Caco-2 (cell line): Measurements from ENCODE around the gene TSC22D3. TPM values are rescaled to one million over a fixed set of nuclear protein-coding genes. Genes with fewer than 3 reads are reported as not detected.

Source experiments
- BruUV-seq: library from RNA; stranded (reverse); fragments of 400-500 nt; replicated peaks from 2 replicates; lab custom pipeline; 2021; lab: Mats Ljungman, UMichigan
- CTCF ChIA-PET: fragments of 300-600 bp; sonication (Branson Sonifier 250); formaldehyde crosslinking; loops from one replicate; lab custom pipeline; 2022; ENCODE audit warnings: antibody characterized with exemption; lab: Charles Lee
- POLR2A ChIA-PET: fragments of 300-600 bp; sonication (Branson Sonifier 250); formaldehyde crosslinking; loops from one replicate; lab custom pipeline; 2022; ENCODE audit warnings: antibody characterized with exemption; lab: Charles Lee
- DNase-seq, 2 experiments: peaks; one replicate each; pipeline versions ENCODE4 v3.0.0 to v3.0.0-alpha.2; 2020 to 2022
- H3K27me3 ChIP-seq: replicated peaks from 2 replicates; pipeline ENCODE4 v1.6.0; 2011; ENCODE audit warnings: low read length; ENCODE audit not compliant: control insufficient read depth, insufficient read depth
- H3K36me3 ChIP-seq: 2 replicates; pipeline ENCODE4 v1.5.1; 2011; ENCODE audit warnings: low read length; ENCODE audit not compliant: control insufficient read depth, insufficient read depth
- H3K4me1 ChIP-seq: fragments of 250-450 bp; sonication (Bioruptor Pico); 2 replicates; pipeline ENCODE4 v1.5.1; 2020; ENCODE audit warnings: mild to moderate bottlenecking
- H3K4me3 ChIP-seq: 2 replicates; pipeline ENCODE4 v1.5.1; 2011; ENCODE audit warnings: low read depth, mild to moderate bottlenecking, control low read depth, low read length
- H3K9me3 ChIP-seq: fragments of 250-450 bp; sonication (Bioruptor Pico); 2 replicates; pipeline ENCODE4 v1.5.1; 2020; ENCODE audit warnings: mild to moderate bottlenecking, moderate library complexity
- H3K27ac Mint-ChIP-seq: one replicate; pipeline ENCODE4 v1.8.0; 2022; ENCODE audit warnings: mixed read lengths; ENCODE audit not compliant: unreplicated experiment
- H3K27me3 Mint-ChIP-seq: one replicate; pipeline ENCODE4 v1.8.0; 2022; ENCODE audit warnings: mixed read lengths; ENCODE audit not compliant: insufficient read depth, unreplicated experiment
- H3K36me3 Mint-ChIP-seq: one replicate; pipeline ENCODE4 v1.8.0; 2022; ENCODE audit warnings: mild to moderate bottlenecking, mixed read lengths; ENCODE audit not compliant: insufficient read depth, unreplicated experiment
- H3K4me1 Mint-ChIP-seq: one replicate; pipeline ENCODE4 v1.8.0; 2022; ENCODE audit warnings: low read depth, mixed read lengths; ENCODE audit not compliant: unreplicated experiment
- H3K4me3 Mint-ChIP-seq: one replicate; pipeline ENCODE4 v1.8.0; 2022; ENCODE audit warnings: mild to moderate bottlenecking, moderate library complexity, mixed read lengths; ENCODE audit not compliant: unreplicated experiment
- H3K9me3 Mint-ChIP-seq: one replicate; pipeline ENCODE4 v1.8.0; 2022; ENCODE audit warnings: mixed read lengths; ENCODE audit not compliant: unreplicated experiment
- CTCF ChIP-seq, 2 experiments: fragments of 200-600 bp in 1 of 2; IDR thresholded peaks; 1 replicate in 1 of 2; 2 replicates in 1 of 2; pipeline versions ENCODE4 v1.5.1 to v1.8.0; 2011 to 2022; ENCODE audit warnings: antibody characterized with exemption in 1 of 2, control low read depth in 1 of 2, inconsistent platforms in 1 of 2, low read depth in 1 of 2, low read length in 1 of 2, mild to moderate bottlenecking in 1 of 2, moderate library complexity in 1 of 2; ENCODE audit not compliant: insufficient read depth in 1 of 2, severe bottlenecking in 1 of 2, unreplicated experiment in 1 of 2
- intact Hi-C: fragments of 100-400 bp; cut with micrococcal nuclease; formaldehyde crosslinking; loops from one replicate; pipeline ENCODE4 v1.10.0; 2022; ENCODE audit not compliant: unreplicated experiment
- total RNA-seq: library from RNA; stranded (reverse); gene quantifications from 2 replicates; pipeline ENCODE4 v1.2.3, GENCODE V29; 2022

TSC22D3 gene
- total RNA-seq, 1 experiment from 2014 or later: 2.2 TPM

- no peaks in the 10 kb centered on the region for H3K27me3 ChIP-seq
- H3K9me3 ChIP-seq: no peaks in the 10 kb centered on the region
- no peak for TF ChIP-seq CTCF (IDR thresholded peaks at IDR 0.05; ENCODE audit: insufficient read depth in 1 of 2, low read depth in 1 of 2, low read length in 1 of 2, severe bottlenecking in 1 of 2, unreplicated experiment in 1 of 2)
- no peak for DNase-seq
- intact Hi-C loops: no loop called here
- no TSS peak for BruUV-seq
- H3K36me3 Mint-ChIP-seq: peaks cover 6% of the 10 kb centered on the region
- H3K36me3 ChIP-seq: no peaks in the 10 kb centered on the region
- H3K4me3 ChIP-seq: no peak overlapping the region
- no peak overlapping the region for H3K27ac Mint-ChIP-seq
- H3K4me1 Mint-ChIP-seq: peaks cover 10% of the 10 kb centered on the region
- H3K4me1 ChIP-seq: no peaks in the 10 kb centered on the region
- no peak overlapping the region for H3K4me3 Mint-ChIP-seq
- ChIA-PET CTCF (no interaction called here), POLR2A (no interaction called here)
- no peaks in the 10 kb centered on the region for H3K9me3 Mint-ChIP-seq
- H3K27me3 Mint-ChIP-seq: no peaks in the 10 kb centered on the region
Measured at GRCh38 chrX:107709266-107709806, 66.3 kb downstream of the TSC22D3 start.

GRCh38 chrX:107708762-107709161, 66.8 kb downstream of the TSC22D3 start:
- no peak for TF ChIP-seq CTCF (IDR thresholded peaks at IDR 0.05; ENCODE audit: insufficient read depth in 1 of 2, low read depth in 1 of 2, low read length in 1 of 2, severe bottlenecking in 1 of 2, unreplicated experiment in 1 of 2)
- no peak for DNase-seq
- Histone ChIP-seq H3K4me3 (no peak overlapping the region), H3K36me3 (no peaks in the 10 kb centered on the region), H3K9me3 (no peaks in the 10 kb centered on the region), H3K27me3 (no peaks in the 10 kb centered on the region), H3K4me1 (no peaks in the 10 kb centered on the region)
- no peaks in the 10 kb centered on the region for H3K27me3 Mint-ChIP-seq
- peaks cover 6% of the 10 kb centered on the region for H3K36me3 Mint-ChIP-seq
- no peak overlapping the region for H3K27ac Mint-ChIP-seq
- intact Hi-C loops: no loop called here
- no peak overlapping the region for H3K4me3 Mint-ChIP-seq
- ChIA-PET POLR2A (no interaction called here), CTCF (no interaction called here)
- H3K9me3 Mint-ChIP-seq: no peaks in the 10 kb centered on the region
- H3K4me1 Mint-ChIP-seq: peaks cover 15% of the 10 kb centered on the region
- no TSS peak for BruUV-seq

- Mint-ChIP-seq H3K4me3 (no peak overlapping the region), H3K36me3 (peaks cover 6% of the 10 kb centered on the region), H3K4me1 (peaks cover 15% of the 10 kb centered on the region), H3K27me3 (no peaks in the 10 kb centered on the region), H3K27ac (no peak overlapping the region), H3K9me3 (no peaks in the 10 kb centered on the region)
- no peak for DNase-seq
- H3K36me3 ChIP-seq: no peaks in the 10 kb centered on the region
- H3K4me1 ChIP-seq: no peaks in the 10 kb centered on the region
- H3K4me3 ChIP-seq: no peak overlapping the region
- H3K27me3 ChIP-seq: no peaks in the 10 kb centered on the region
- H3K9me3 ChIP-seq: no peaks in the 10 kb centered on the region
- CTCF ChIA-PET: no interaction called here
- POLR2A ChIA-PET: no interaction called here
- intact Hi-C loops: no loop called here
- BruUV-seq: no TSS peak
- no peak for TF ChIP-seq CTCF (IDR thresholded peaks at IDR 0.05; ENCODE audit: insufficient read depth in 1 of 2, low read depth in 1 of 2, low read length in 1 of 2, severe bottlenecking in 1 of 2, unreplicated experiment in 1 of 2)
Measured at GRCh38 chrX:107707866-107708265, 67.7 kb downstream of the TSC22D3 start.
